HEK293 (cell line): ENCODE data around the gene ASXL1.

ENCODE experiments used
- ZBTB21 ChIP-seq: fragments of 450-650 bp; formaldehyde crosslinking; IDR thresholded peaks from 2 replicates; pipeline ENCODE4 v1.5.1; 2017; ENCODE audit warnings: missing biosample characterization, missing genetic modification characterization
- ZBTB48 ChIP-seq: fragments of 450-650 bp; formaldehyde crosslinking; IDR thresholded peaks from 2 replicates; pipeline ENCODE4 v1.5.1; 2016; ENCODE audit warnings: missing biosample characterization, missing genetic modification characterization
- ZNF114 ChIP-seq: fragments of 450-650 bp; formaldehyde crosslinking; IDR thresholded peaks from 2 replicates; pipeline ENCODE4 v1.5.0; 2017; ENCODE audit warnings: missing biosample characterization, missing genetic modification characterization
- ZNF174 ChIP-seq: fragments of 450-650 bp; formaldehyde crosslinking; IDR thresholded peaks from 2 replicates; pipeline ENCODE4 v1.5.0; 2017; ENCODE audit warnings: missing biosample characterization, mild to moderate bottlenecking, missing genetic modification characterization
- ZNF366 ChIP-seq: fragments of 450-650 bp; formaldehyde crosslinking; conservative IDR thresholded peaks from 2 replicates; pipeline ENCODE4 v1.5.1; 2016; ENCODE audit warnings: missing biosample characterization, missing genetic modification characterization
- ZNF473 ChIP-seq: fragments of 450-650 bp; formaldehyde crosslinking; IDR thresholded peaks from 2 replicates; pipeline ENCODE4 v1.5.1; 2017; ENCODE audit warnings: missing biosample characterization, missing genetic modification characterization
- ZNF48 ChIP-seq: fragments of 450-650 bp; formaldehyde crosslinking; IDR thresholded peaks from 2 replicates; pipeline ENCODE4 v1.5.1; 2016; ENCODE audit warnings: missing biosample characterization, missing genetic modification characterization
- ZNF510 ChIP-seq: fragments of 450-650 bp; formaldehyde crosslinking; IDR thresholded peaks from 2 replicates; pipeline ENCODE4 v1.5.1; 2018; ENCODE audit warnings: mild to moderate bottlenecking, missing genetic modification characterization, missing biosample characterization; ENCODE audit not compliant: insufficient replicate concordance
- ZNF624 ChIP-seq: fragments of 450-650 bp; formaldehyde crosslinking; IDR thresholded peaks from 2 replicates; pipeline ENCODE4 v1.5.1; 2017; ENCODE audit warnings: missing biosample characterization, missing genetic modification characterization
- TF ChIP-seq, protein P1 (sequence below): fragments of 450-650 bp; formaldehyde crosslinking; conservative IDR thresholded peaks from 2 replicates; pipeline ENCODE4 v1.5.1; 2016; ENCODE audit warnings: low read depth, missing biosample characterization, missing genetic modification characterization
- TF ChIP-seq, protein P2 (sequence below): fragments of 450-650 bp; formaldehyde crosslinking; IDR thresholded peaks from 2 replicates; pipeline ENCODE4 v1.5.1; 2016; ENCODE audit warnings: missing biosample characterization, missing genetic modification characterization
- TF ChIP-seq, protein P3 (sequence below): fragments of 450-650 bp; formaldehyde crosslinking; IDR thresholded peaks from 2 replicates; pipeline ENCODE4 v1.5.1; 2016; ENCODE audit warnings: missing biosample characterization, missing genetic modification characterization

DNA sequence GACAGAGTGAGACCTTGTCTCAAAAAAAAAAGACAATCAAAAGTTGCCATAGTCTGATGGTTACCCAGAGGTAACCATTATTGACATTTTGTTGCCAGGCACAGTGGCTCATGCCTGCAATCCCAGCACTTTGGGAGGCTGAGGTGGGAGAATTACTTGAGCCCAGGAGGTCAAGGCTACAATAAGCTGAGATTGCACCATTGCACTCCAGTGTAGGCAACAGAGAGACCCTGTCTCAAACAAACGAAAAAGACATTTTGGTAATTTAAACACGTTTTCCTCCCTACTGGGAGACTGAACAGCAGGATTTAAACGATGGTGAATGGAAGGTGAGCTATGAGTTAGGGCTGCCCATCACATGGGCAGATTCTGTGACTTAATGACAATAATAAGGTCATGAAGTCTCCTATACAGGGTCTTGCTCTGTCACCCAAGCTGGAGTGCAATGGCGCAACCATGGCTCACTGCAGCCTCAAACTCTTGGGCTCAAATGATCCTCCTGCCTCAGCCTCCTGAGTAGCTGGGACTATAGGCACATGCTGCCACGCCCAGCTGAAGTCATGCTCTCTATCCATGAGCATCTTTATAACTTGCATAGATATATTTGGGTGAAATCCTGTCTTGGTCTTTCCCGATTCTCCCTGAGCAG, 4.2 kb upstream of the ASXL1 start:
- TF ChIP-seq ZNF174 (tag by site-specific recombination) (no peak), ZNF114 (tag by site-specific recombination) (no peak), ZNF624 (no peak), ZNF366 (tag by site-specific recombination) (no peak), ZBTB21 (tag by site-specific recombination) (no peak), ZNF510 (tag by site-specific recombination) (no peak), ZNF473 (tag by site-specific recombination) (no peak), ZNF48 (tag by site-specific recombination) (no peak), ZBTB48 (tag by site-specific recombination) (no peak)
- TF ChIP-seq, protein P1, sequence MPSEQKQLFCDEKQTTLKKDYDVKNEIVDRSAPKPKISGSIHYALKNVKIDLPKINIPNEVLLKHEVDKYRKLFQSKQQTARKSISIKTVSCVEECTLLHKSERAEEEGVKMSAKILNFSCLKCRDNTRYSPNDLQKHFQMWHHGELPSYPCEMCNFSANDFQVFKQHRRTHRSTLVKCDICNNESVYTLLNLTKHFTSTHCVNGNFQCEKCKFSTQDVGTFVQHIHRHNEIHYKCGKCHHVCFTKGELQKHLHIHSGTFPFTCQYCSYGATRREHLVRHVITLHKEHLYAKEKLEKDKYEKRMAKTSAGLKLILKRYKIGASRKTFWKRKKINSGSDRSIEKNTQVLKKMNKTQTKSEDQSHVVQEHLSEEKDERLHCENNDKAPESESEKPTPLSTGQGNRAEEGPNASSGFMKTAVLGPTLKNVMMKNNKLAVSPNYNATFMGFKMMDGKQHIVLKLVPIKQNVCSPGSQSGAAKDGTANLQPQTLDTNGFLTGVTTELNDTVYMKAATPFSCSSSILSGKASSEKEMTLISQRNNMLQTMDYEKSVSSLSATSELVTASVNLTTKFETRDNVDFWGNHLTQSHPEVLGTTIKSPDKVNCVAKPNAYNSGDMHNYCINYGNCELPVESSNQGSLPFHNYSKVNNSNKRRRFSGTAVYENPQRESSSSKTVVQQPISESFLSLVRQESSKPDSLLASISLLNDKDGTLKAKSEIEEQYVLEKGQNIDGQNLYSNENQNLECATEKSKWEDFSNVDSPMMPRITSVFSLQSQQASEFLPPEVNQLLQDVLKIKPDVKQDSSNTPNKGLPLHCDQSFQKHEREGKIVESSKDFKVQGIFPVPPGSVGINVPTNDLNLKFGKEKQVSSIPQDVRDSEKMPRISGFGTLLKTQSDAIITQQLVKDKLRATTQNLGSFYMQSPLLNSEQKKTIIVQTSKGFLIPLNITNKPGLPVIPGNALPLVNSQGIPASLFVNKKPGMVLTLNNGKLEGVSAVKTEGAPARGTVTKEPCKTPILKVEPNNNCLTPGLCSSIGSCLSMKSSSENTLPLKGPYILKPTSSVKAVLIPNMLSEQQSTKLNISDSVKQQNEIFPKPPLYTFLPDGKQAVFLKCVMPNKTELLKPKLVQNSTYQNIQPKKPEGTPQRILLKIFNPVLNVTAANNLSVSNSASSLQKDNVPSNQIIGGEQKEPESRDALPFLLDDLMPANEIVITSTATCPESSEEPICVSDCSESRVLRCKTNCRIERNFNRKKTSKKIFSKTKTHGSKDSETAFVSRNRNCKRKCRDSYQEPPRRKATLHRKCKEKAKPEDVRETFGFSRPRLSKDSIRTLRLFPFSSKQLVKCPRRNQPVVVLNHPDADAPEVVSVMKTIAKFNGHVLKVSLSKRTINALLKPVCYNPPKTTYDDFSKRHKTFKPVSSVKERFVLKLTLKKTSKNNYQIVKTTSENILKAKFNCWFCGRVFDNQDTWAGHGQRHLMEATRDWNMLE (tag by site-specific recombination), result no peak
- TF ChIP-seq, protein P2, sequence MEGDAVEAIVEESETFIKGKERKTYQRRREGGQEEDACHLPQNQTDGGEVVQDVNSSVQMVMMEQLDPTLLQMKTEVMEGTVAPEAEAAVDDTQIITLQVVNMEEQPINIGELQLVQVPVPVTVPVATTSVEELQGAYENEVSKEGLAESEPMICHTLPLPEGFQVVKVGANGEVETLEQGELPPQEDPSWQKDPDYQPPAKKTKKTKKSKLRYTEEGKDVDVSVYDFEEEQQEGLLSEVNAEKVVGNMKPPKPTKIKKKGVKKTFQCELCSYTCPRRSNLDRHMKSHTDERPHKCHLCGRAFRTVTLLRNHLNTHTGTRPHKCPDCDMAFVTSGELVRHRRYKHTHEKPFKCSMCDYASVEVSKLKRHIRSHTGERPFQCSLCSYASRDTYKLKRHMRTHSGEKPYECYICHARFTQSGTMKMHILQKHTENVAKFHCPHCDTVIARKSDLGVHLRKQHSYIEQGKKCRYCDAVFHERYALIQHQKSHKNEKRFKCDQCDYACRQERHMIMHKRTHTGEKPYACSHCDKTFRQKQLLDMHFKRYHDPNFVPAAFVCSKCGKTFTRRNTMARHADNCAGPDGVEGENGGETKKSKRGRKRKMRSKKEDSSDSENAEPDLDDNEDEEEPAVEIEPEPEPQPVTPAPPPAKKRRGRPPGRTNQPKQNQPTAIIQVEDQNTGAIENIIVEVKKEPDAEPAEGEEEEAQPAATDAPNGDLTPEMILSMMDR (tag by site-specific recombination), result no peak
- TF ChIP-seq, protein P3, sequence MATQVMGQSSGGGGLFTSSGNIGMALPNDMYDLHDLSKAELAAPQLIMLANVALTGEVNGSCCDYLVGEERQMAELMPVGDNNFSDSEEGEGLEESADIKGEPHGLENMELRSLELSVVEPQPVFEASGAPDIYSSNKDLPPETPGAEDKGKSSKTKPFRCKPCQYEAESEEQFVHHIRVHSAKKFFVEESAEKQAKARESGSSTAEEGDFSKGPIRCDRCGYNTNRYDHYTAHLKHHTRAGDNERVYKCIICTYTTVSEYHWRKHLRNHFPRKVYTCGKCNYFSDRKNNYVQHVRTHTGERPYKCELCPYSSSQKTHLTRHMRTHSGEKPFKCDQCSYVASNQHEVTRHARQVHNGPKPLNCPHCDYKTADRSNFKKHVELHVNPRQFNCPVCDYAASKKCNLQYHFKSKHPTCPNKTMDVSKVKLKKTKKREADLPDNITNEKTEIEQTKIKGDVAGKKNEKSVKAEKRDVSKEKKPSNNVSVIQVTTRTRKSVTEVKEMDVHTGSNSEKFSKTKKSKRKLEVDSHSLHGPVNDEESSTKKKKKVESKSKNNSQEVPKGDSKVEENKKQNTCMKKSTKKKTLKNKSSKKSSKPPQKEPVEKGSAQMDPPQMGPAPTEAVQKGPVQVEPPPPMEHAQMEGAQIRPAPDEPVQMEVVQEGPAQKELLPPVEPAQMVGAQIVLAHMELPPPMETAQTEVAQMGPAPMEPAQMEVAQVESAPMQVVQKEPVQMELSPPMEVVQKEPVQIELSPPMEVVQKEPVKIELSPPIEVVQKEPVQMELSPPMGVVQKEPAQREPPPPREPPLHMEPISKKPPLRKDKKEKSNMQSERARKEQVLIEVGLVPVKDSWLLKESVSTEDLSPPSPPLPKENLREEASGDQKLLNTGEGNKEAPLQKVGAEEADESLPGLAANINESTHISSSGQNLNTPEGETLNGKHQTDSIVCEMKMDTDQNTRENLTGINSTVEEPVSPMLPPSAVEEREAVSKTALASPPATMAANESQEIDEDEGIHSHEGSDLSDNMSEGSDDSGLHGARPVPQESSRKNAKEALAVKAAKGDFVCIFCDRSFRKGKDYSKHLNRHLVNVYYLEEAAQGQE (tag by site-specific recombination), result no peak
